Neuron (in vitro differentiated cells): ENCODE data around the gene TFR2.

Source experiments
- H2AFZ ChIP-seq: one replicate; pipeline ENCODE4 v1.6.1; 2013; ENCODE audit warnings: low read depth, mild to moderate bottlenecking, inconsistent platforms, low read length, moderate library complexity
- H3K27me3 ChIP-seq: one replicate; pipeline ENCODE4 v1.6.1; 2013; ENCODE audit warnings: low read length; ENCODE audit not compliant: insufficient read depth
- H3K36me3 ChIP-seq: one replicate; pipeline ENCODE4 v1.6.1; 2013; ENCODE audit warnings: low read length; ENCODE audit not compliant: insufficient read depth
- H3K4me1 ChIP-seq: one replicate; pipeline ENCODE4 v1.6.1; 2013; ENCODE audit warnings: low read length; ENCODE audit not compliant: insufficient read depth
- H3K4me3 ChIP-seq: 2 replicates; pipeline ENCODE4 v1.5.1; 2013; ENCODE audit warnings: mild to moderate bottlenecking, low read length, moderate library complexity
- H3K9me3 ChIP-seq: one replicate; pipeline ENCODE4 v1.6.1; 2013; ENCODE audit warnings: low read length

Gene TFR2

DNA sequence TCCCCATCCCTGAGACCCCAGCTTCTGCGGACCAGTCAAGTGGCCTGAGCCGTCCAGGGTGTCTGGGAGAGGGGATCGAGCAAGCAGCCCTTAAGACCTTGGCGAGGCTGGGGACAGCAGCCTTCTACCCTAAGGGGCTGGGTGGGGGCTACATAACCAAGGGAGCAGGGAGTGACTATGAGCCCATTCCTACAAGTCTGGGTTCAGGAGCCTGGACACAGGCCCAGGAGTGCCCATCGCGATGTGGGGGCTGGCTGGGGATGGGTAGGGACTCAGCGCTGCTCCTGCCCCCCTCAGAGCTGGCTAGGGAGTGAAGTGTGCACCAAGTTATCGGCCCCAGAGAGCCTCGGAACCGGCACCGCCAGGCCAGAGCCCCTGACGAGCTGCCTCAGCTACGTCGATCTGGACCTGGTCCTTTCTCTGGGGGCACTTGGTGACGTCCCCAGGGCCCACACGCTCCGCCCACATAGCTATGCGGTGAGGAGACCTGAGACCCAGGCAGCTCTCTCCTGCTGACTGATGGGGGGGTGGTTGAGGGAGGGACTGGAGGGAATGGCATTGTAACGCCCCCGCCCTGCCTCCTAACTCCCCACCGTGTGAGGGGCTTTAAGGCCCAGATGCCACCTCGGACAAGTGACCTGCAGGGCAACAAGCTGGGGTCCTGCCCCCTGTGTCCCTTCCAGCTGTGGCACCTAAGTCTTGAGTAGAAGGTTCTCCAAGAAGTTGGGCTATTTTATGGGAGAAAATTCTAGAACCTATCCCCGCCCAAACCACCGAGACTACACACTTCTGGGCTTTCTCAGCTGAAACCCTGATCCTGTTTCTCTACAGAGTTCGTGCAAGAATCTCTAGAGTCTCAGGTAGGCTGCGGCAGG lies 70.2 kb downstream of the TFR2 start:
- H3K27me3 ChIP-seq = no peaks in the 10 kb centered on the region
- H3K4me1 ChIP-seq = peaks cover 42% of the 10 kb centered on the region
- H3K36me3 ChIP-seq = peaks cover 13% of the 10 kb centered on the region
- H3K4me3 ChIP-seq = no peak overlapping the region
- H3K9me3 ChIP-seq = no peaks in the 10 kb centered on the region
- no peak overlapping the region for H2AFZ ChIP-seq
